Breast epithelium (tissue), 3 donors: Measurements from ENCODE around the gene S100P.

Experiments used
- CTCF ChIP-seq, 3 donors: fragments of 450-650 bp; IDR thresholded peaks; one replicate each; pipeline ENCODE4 v1.5.1; 2016 to 2017; ENCODE audit warnings: antibody characterized with exemption in 3 of 3, mild to moderate bottlenecking in 3 of 3, moderate library complexity in 3 of 3
- POLR2A ChIP-seq: fragments of 450-650 bp; IDR thresholded peaks from one replicate; pipeline ENCODE4 v1.6.1; 2016; ENCODE audit warnings: antibody characterized with exemption, mild to moderate bottlenecking, moderate library complexity
- POLR2AphosphoS5 ChIP-seq, 3 donors: sonication (generic); formaldehyde crosslinking; IDR thresholded peaks; one replicate each; pipeline ENCODE4 v1.6.1; 2017; ENCODE audit warnings: antibody characterized with exemption in 3 of 3

- TF ChIP-seq CTCF (IDR thresholded peaks at IDR 0.05), result no peak
- no peak for TF ChIP-seq POLR2A
- no peak for TF ChIP-seq POLR2AphosphoS5 (IDR thresholded peaks at IDR 0.05)
Measured at GRCh38 chr4:6686104-6686787, 7.4 kb upstream of the S100P start.
